Gastrocnemius medialis (tissue), 4 donors: ENCODE data around the gene NUBP1. TPM values are rescaled to one million over a fixed set of nuclear protein-coding genes. Genes with fewer than 3 reads are reported as not detected.

Experiments used
- ATAC-seq, 2 donors: fragments of 150-250 bp; one replicate each; pipeline ENCODE4 v1.9.1; 2016
- DNase-seq, 2 donors: peaks; one replicate each; pipeline ENCODE4 v3.0.0-alpha.2; 2019
- H3K27ac ChIP-seq, 4 donors: fragments of 200-600 bp; sonication (generic); 1 replicate in 1 of 4; 2 replicates in 3 of 4; pipeline ENCODE4 v1.5.1; 2016 to 2018; ENCODE audit warnings: mild to moderate bottlenecking in 2 of 4, moderate library complexity in 1 of 4
- H3K27me3 ChIP-seq, 3 donors: fragments of 200-600 bp; sonication (generic) in 2 of 3; 1 replicate in 1 of 3; 2 replicates in 2 of 3; pipeline versions ENCODE4 v1.5.1 to v1.6.0; 2016 to 2019; ENCODE audit warnings: mild to moderate bottlenecking in 1 of 3, moderate library complexity in 1 of 3
- H3K36me3 ChIP-seq, 2 donors: fragments of 200-600 bp; sonication (generic) in 1 of 2; one replicate each; pipeline ENCODE4 v1.5.1; 2017 to 2018
- H3K4me1 ChIP-seq, 2 donors: fragments of 200-600 bp; sonication (generic) in 1 of 2; one replicate each; pipeline ENCODE4 v1.5.1; 2016 to 2017; ENCODE audit warnings: mild to moderate bottlenecking in 2 of 2
- H3K4me3 ChIP-seq, 4 donors: fragments of 200-600 bp; sonication (generic) in 3 of 4; 1 replicate in 1 of 4; 2 replicates in 3 of 4; pipeline ENCODE4 v1.5.1; 2016 to 2019; ENCODE audit warnings: mild to moderate bottlenecking in 2 of 4
- H3K9me3 ChIP-seq, 3 donors: fragments of 200-600 bp; sonication (generic) in 2 of 3; 1 replicate in 1 of 3; 2 replicates in 2 of 3; pipeline ENCODE4 v1.5.1; 2016 to 2019
- CTCF ChIP-seq, 5 experiments: fragments of 450-650 bp in 3 of 5; fragments of 200-600 bp in 2 of 5; sonication (generic) in 2 of 5; IDR thresholded peaks in 4 of 5; conservative IDR thresholded peaks in 1 of 5; 1 replicate in 4 of 5; 2 replicates in 1 of 5; pipeline ENCODE4 v1.5.1; 2016 to 2019; ENCODE audit warnings: antibody characterized with exemption in 5 of 5, mild to moderate bottlenecking in 3 of 5, moderate library complexity in 3 of 5
- POLR2A ChIP-seq, 2 donors: fragments of 450-650 bp; IDR thresholded peaks; one replicate each; pipeline ENCODE4 v1.6.1; 2017; ENCODE audit warnings: antibody characterized with exemption in 2 of 2, mild to moderate bottlenecking in 2 of 2, moderate library complexity in 2 of 2
- in situ Hi-C, 4 donors: fragments of 200-750 bp; cut with MboI; loops; one replicate each; pipeline versions ENCODE4 v1.15.0 to v1.8.0; 2017; ENCODE audit warnings: low sequenced_read_pairs in 4 of 4
- intact Hi-C: fragments of 100-400 bp; cut with DNase I; formaldehyde crosslinking; loops from one replicate; pipeline ENCODE4 v1.15.1; 2023; ENCODE audit warnings: low total_unique reads
- total RNA-seq, 4 donors: library from RNA; depleted of rRNA; stranded (reverse); fragments of >200 nt; gene quantifications; one replicate each; pipeline versions ENCODE4 v1.1.0 to v1.2.3, GENCODE V29; 2016

NUBP1 gene
- total RNA-seq, 4 donors from 2014 or later = 19.2 to 38.5 (median 26.9) TPM

DNA sequence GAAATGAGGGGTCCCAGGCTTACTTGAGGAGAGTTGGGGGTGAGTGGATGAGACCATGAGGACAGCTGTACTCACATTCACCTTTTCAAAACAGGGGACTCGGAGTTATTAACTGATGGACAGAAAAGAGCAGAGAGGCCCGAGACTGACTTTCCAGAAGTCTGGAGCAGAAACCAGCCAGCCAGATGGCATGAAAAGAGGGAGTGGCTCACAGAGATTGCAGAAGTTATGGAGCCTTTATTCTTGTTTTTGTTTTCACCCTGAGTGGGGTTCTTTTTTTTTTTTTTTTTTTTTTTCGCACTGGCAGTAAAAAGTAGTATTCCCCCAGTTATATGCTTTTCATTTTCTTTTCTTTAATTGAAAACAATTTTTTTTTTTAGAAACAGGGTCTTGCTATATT, 56.1 kb downstream of the NUBP1 start:
- Histone ChIP-seq H3K36me3 (no peaks in the 10 kb centered on the region), H3K4me1 (no peaks in the 10 kb centered on the region), H3K4me3 (no peak overlapping the region), H3K27me3 (no peaks in the 10 kb centered on the region), H3K27ac (no peak overlapping the region), H3K9me3 (no peaks in the 10 kb centered on the region)
- DNase-seq = no peak
- intact Hi-C loops = no loop called here
- no peak for TF ChIP-seq POLR2A (IDR thresholded peaks at IDR 0.05)
- TF ChIP-seq CTCF (IDR thresholded peaks at IDR 0.05 in 4 of 5, conservative IDR thresholded peaks at IDR 0.05 in 1 of 5) = no peak
- ATAC-seq = no peak
- in situ Hi-C loops = no loop called here

DNA sequence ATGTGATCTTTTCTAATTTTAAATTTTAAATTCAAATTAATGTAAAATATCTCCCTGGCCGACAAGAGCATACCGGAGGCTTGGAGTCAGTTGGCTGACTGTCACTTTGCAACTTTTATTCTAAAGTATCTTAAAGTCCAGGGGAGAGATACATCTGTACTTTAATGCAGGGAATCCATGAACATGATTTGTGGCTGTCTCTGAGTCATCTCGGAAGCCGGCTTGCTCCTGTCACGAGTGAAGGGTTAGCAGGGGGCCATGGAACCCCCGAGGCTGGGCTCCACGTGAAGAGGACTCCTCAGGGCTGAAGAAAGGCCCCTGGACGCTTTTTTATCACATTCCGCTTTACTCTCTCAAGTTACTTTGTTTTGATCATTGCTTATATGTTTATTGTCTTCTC, 61.7 kb downstream of the NUBP1 start:
- Histone ChIP-seq H3K27me3 (no peaks in the 10 kb centered on the region), H3K36me3 (no peaks in the 10 kb centered on the region), H3K9me3 (no peaks in the 10 kb centered on the region), H3K4me3 (no peak overlapping the region), H3K4me1 (no peaks in the 10 kb centered on the region), H3K27ac (no peak overlapping the region)
- no peak for TF ChIP-seq CTCF (IDR thresholded peaks at IDR 0.05 in 4 of 5, conservative IDR thresholded peaks at IDR 0.05 in 1 of 5)
- intact Hi-C loops (no loop called here), in situ Hi-C loops (no loop called here)
- ATAC-seq (no peak), DNase-seq (no peak)

DNA sequence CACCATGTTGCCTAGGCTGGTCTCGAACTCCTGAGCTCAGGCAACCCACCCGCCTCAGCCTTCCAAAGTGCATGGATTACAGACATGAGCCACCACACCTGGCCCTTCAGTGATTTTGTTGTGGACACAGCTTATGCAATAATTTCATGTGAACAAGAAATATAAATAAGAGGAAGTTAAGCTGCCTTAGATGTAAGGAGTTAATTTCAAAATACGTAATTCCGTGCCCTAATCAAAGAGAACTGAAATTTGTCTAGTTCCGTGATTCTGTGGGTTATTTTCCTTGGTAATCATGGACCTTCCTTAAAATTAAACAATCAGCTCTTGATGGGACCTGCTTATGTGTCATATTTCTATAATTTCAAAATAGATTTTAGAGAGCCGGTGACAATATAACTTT, 63.1 kb downstream of the NUBP1 start:
- DNase-seq = no peak
- no peaks in the 10 kb centered on the region for H3K36me3 ChIP-seq
- TF ChIP-seq CTCF (IDR thresholded peaks at IDR 0.05 in 4 of 5, conservative IDR thresholded peaks at IDR 0.05 in 1 of 5) = no peak
- TF ChIP-seq POLR2A (IDR thresholded peaks at IDR 0.05) = no peak
- H3K4me3 ChIP-seq = no peak overlapping the region
- no peaks in the 10 kb centered on the region for H3K4me1 ChIP-seq
- no peak overlapping the region for H3K27ac ChIP-seq
- in situ Hi-C loops (no loop called here), intact Hi-C loops (no loop called here)
- no peak for ATAC-seq
- no peaks in the 10 kb centered on the region for H3K9me3 ChIP-seq
- no peaks in the 10 kb centered on the region for H3K27me3 ChIP-seq

GRCh38 chr16:10808218-10808617, 64.6 kb downstream of the NUBP1 start:
- H3K9me3 ChIP-seq = no peaks in the 10 kb centered on the region
- no peak for DNase-seq
- H3K4me1 ChIP-seq = no peaks in the 10 kb centered on the region
- H3K27ac ChIP-seq = no peak overlapping the region
- intact Hi-C loops = no loop called here
- in situ Hi-C loops = no loop called here
- H3K36me3 ChIP-seq = no peaks in the 10 kb centered on the region
- H3K27me3 ChIP-seq = no peaks in the 10 kb centered on the region
- no peak for ATAC-seq
- no peak overlapping the region for H3K4me3 ChIP-seq
- TF ChIP-seq CTCF (IDR thresholded peaks at IDR 0.05 in 4 of 5, conservative IDR thresholded peaks at IDR 0.05 in 1 of 5) (no peak), POLR2A (IDR thresholded peaks at IDR 0.05) (no peak)

DNA sequence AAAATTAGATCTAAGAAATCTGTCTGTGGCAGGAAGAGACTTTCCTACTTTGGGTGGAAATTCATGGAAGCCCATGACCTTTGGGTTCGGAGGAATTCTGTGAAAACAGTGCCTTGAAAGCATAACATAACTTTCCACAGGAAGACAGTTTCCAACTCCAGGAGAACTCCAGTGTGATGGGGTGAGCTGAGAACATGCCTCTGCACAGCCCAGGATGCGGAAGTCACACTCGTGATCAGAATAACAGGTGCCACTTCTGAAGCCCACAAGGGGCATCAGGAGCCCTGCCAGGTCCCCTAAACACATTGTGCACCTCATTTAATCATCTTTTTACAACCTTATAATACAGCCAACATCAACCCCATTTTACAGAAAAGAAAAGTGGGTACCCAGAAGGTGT, 65.2 kb downstream of the NUBP1 start:
- in situ Hi-C loops = no loop called here
- no peak overlapping the region for H3K4me3 ChIP-seq
- TF ChIP-seq POLR2A (IDR thresholded peaks at IDR 0.05) (no peak), CTCF (IDR thresholded peaks at IDR 0.05 in 4 of 5, conservative IDR thresholded peaks at IDR 0.05 in 1 of 5) (no peak)
- DNase-seq = no peak
- H3K4me1 ChIP-seq = no peaks in the 10 kb centered on the region
- no peaks in the 10 kb centered on the region for H3K27me3 ChIP-seq
- H3K27ac ChIP-seq = no peak overlapping the region
- H3K9me3 ChIP-seq = no peaks in the 10 kb centered on the region
- H3K36me3 ChIP-seq = no peaks in the 10 kb centered on the region
- intact Hi-C loops = no loop called here
- ATAC-seq = no peak
